ENCODE results near the gene PACSIN2.
"Not testable (repeated sequence)": the region's sequence is repeated elsewhere in the genome, so short reads cannot be mapped to it uniquely, and the experiment has no call there.

The PACSIN2 gene

GRCh38 chr22:43004362-43005035 is 10.4 kb downstream of the PACSIN2 start:
- DNase-seq (ENCODE audit: low spot score) = no peak
- TF ChIP-seq CTCF (IDR thresholded peaks at IDR 0.05; ENCODE audit: extremely low read depth, missing control alignments) = no peak

- DNase-seq (ENCODE audit: low spot score) = no peak
- no peak for TF ChIP-seq CTCF (IDR thresholded peaks at IDR 0.05; ENCODE audit: extremely low read depth, missing control alignments)
Observed at GRCh38 chr22:43002202-43002586, 12.8 kb downstream of the PACSIN2 start.

- TF ChIP-seq CTCF (IDR thresholded peaks at IDR 0.05; ENCODE audit: extremely low read depth, missing control alignments) = no peak
- no peak for DNase-seq (ENCODE audit: low spot score)
Observed at GRCh38 chr22:43001271-43002201, 13.4 kb downstream of the PACSIN2 start.

- peak; percentile 52 for DNase-seq (ENCODE audit: low spot score)
- TF ChIP-seq CTCF (IDR thresholded peaks at IDR 0.05; ENCODE audit: extremely low read depth, missing control alignments) = no peak
Observed at GRCh38 chr22:43000441-43001175, 14.3 kb downstream of the PACSIN2 start.

- no peak for TF ChIP-seq CTCF (IDR thresholded peaks at IDR 0.05; ENCODE audit: extremely low read depth, missing control alignments)
- no peak for DNase-seq (ENCODE audit: low spot score)
Observed at GRCh38 chr22:42997582-42998090, 17.3 kb downstream of the PACSIN2 start.

GRCh38 chr22:42996646-42997365 is 18.1 kb downstream of the PACSIN2 start:
- DNase-seq (ENCODE audit: low spot score) = no peak
- TF ChIP-seq CTCF (IDR thresholded peaks at IDR 0.05; ENCODE audit: extremely low read depth, missing control alignments) = no peak

GRCh38 chr22:42995654-42996053 is 19.3 kb downstream of the PACSIN2 start:
- not testable (repeated sequence) for DNase-seq (ENCODE audit: low spot score)
